ENCODE data around the gene ZNF91.
A peak's percentile ranks its signal among the peaks of the same experiment; 100 is the strongest.
"Not testable (repeated sequence)": the region's sequence is repeated elsewhere in the genome, so short reads cannot be mapped to it uniquely, and the experiment has no call there.

The ZNF91 gene

GRCh38 chr19:23395041-23395721 lies at the start of gene ZNF91:
TSS of gene ZNF91 (minus strand) at chr19:23395471. CDS start at chr19:23395354, 117 bp downstream.
- DNase-seq: peak; percentile 96

GRCh38 chr19:23440791-23441190 lies 45.5 kb upstream of the ZNF91 start:
- DNase-seq: no peak

GRCh38 chr19:23440207-23440606 lies 44.9 kb upstream of the ZNF91 start:
- DNase-seq: no peak

GRCh38 chr19:23439623-23440022 lies 44.4 kb upstream of the ZNF91 start:
- DNase-seq: no peak

- no peak for DNase-seq
Observed at GRCh38 chr19:23437901-23438300, 42.6 kb upstream of the ZNF91 start.

- no peak for DNase-seq
Observed at GRCh38 chr19:23436944-23437343, 41.7 kb upstream of the ZNF91 start.

- DNase-seq: no peak
Observed at GRCh38 chr19:23436318-23436717, 41.0 kb upstream of the ZNF91 start.

GRCh38 chr19:23420824-23421223 lies 25.6 kb upstream of the ZNF91 start:
- no peak for DNase-seq

- not testable (repeated sequence) for DNase-seq
Observed at GRCh38 chr19:23419261-23419660, 24.0 kb upstream of the ZNF91 start.

- no peak for DNase-seq
Observed at GRCh38 chr19:23415561-23416191, 20.4 kb upstream of the ZNF91 start.

- no peak for DNase-seq
Observed at GRCh38 chr19:23415034-23415433, 19.8 kb upstream of the ZNF91 start.

- DNase-seq: no peak
Observed at GRCh38 chr19:23410155-23410554, 14.9 kb upstream of the ZNF91 start.

GRCh38 chr19:23409392-23410048 lies 14.2 kb upstream of the ZNF91 start:
- DNase-seq: no peak

- no peak for DNase-seq
Observed at GRCh38 chr19:23407616-23408133, 12.4 kb upstream of the ZNF91 start.

- DNase-seq: no peak
Observed at GRCh38 chr19:23406721-23407120, 11.4 kb upstream of the ZNF91 start.

- DNase-seq: no peak
Observed at GRCh38 chr19:23406091-23406490, 10.8 kb upstream of the ZNF91 start.

- no peak for DNase-seq
Observed at GRCh38 chr19:23404676-23405075, 9.4 kb upstream of the ZNF91 start.

- DNase-seq: no peak
Observed at GRCh38 chr19:23403581-23404324, 8.5 kb upstream of the ZNF91 start.

- no peak for DNase-seq
Observed at GRCh38 chr19:23403052-23403451, 7.8 kb upstream of the ZNF91 start.

GRCh38 chr19:23402388-23402787 lies 7.1 kb upstream of the ZNF91 start:
- DNase-seq: no peak

- DNase-seq: no peak
Observed at GRCh38 chr19:23401086-23401610, 5.9 kb upstream of the ZNF91 start.

- DNase-seq: no peak
Observed at GRCh38 chr19:23399443-23399842, 4.2 kb upstream of the ZNF91 start.

GRCh38 chr19:23395722-23396117 lies 449 bp upstream of the ZNF91 start:
- DNase-seq: not testable (repeated sequence)
